Ishikawa (cell line): ENCODE measurements around the gene APOA5.

Experiments used
- CEBPB ChIP-seq: IDR thresholded peaks from 2 replicates; pipeline ENCODE4 v1.6.1; 2012
- EGR1 ChIP-seq: IDR thresholded peaks from 2 replicates; pipeline ENCODE4 v1.6.1; 2012
- EP300 ChIP-seq: IDR thresholded peaks from 2 replicates; pipeline ENCODE4 v1.6.1; 2012; ENCODE audit warnings: borderline replicate concordance
- FOXM1 ChIP-seq: IDR thresholded peaks from 2 replicates; pipeline ENCODE4 v1.6.1; 2012; ENCODE audit warnings: low read depth, borderline replicate concordance
- NFIC ChIP-seq: IDR thresholded peaks from 2 replicates; pipeline ENCODE4 v1.6.1; 2012
- RAD21 ChIP-seq: IDR thresholded peaks from 2 replicates; pipeline ENCODE4 v1.6.1; 2012; ENCODE audit warnings: low read depth
- TAF1 ChIP-seq: IDR thresholded peaks from 2 replicates; pipeline ENCODE4 v1.6.1; 2012; ENCODE audit warnings: low read depth, mild to moderate bottlenecking
- TCF12 ChIP-seq: IDR thresholded peaks from 2 replicates; pipeline ENCODE4 v1.6.1; 2012; ENCODE audit warnings: low read depth
- TEAD4 ChIP-seq: IDR thresholded peaks from 2 replicates; pipeline ENCODE4 v1.6.1; 2012
- YY1 ChIP-seq: IDR thresholded peaks from 2 replicates; pipeline ENCODE4 v1.6.1; 2012; ENCODE audit warnings: low read depth
- TF ChIP-seq, protein P1 (sequence below): IDR thresholded peaks from 2 replicates; pipeline ENCODE4 v1.6.1; 2012; ENCODE audit warnings: low read depth, mild to moderate bottlenecking
- TF ChIP-seq, protein P2 (sequence below): IDR thresholded peaks from 2 replicates; pipeline ENCODE4 v1.6.1; 2012
- TF ChIP-seq, protein P3 (sequence below): IDR thresholded peaks from 2 replicates; pipeline ENCODE4 v1.6.1; 2012

DNA sequence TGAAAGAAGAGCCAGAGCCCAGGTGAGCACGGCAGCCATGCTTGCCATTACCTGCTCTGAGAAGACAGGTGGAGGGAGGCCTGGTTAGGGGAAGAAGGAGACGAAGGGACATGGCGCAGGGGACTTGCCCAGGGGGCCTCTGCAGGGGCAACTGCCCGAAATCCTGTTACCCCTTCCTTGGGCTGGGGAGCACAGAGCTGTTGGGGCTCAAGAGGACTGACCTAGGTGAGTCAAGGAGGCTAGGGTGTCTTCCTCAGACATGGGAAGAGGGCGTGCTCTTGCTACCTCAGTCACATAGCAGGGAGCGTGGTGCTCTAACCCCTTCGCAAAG, at the start of gene APOA5:
- TF ChIP-seq FOXM1 (no peak), CEBPB (no peak), EP300 (no peak), YY1 (no peak), RAD21 (no peak), EGR1 (no peak), TCF12 (no peak), TAF1 (no peak), TEAD4 (no peak), NFIC (no peak)
- TF ChIP-seq, protein P1, sequence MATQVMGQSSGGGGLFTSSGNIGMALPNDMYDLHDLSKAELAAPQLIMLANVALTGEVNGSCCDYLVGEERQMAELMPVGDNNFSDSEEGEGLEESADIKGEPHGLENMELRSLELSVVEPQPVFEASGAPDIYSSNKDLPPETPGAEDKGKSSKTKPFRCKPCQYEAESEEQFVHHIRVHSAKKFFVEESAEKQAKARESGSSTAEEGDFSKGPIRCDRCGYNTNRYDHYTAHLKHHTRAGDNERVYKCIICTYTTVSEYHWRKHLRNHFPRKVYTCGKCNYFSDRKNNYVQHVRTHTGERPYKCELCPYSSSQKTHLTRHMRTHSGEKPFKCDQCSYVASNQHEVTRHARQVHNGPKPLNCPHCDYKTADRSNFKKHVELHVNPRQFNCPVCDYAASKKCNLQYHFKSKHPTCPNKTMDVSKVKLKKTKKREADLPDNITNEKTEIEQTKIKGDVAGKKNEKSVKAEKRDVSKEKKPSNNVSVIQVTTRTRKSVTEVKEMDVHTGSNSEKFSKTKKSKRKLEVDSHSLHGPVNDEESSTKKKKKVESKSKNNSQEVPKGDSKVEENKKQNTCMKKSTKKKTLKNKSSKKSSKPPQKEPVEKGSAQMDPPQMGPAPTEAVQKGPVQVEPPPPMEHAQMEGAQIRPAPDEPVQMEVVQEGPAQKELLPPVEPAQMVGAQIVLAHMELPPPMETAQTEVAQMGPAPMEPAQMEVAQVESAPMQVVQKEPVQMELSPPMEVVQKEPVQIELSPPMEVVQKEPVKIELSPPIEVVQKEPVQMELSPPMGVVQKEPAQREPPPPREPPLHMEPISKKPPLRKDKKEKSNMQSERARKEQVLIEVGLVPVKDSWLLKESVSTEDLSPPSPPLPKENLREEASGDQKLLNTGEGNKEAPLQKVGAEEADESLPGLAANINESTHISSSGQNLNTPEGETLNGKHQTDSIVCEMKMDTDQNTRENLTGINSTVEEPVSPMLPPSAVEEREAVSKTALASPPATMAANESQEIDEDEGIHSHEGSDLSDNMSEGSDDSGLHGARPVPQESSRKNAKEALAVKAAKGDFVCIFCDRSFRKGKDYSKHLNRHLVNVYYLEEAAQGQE, result no peak
- TF ChIP-seq, protein P2, sequence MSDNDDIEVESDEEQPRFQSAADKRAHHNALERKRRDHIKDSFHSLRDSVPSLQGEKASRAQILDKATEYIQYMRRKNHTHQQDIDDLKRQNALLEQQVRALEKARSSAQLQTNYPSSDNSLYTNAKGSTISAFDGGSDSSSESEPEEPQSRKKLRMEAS, result no peak
- TF ChIP-seq, protein P3, sequence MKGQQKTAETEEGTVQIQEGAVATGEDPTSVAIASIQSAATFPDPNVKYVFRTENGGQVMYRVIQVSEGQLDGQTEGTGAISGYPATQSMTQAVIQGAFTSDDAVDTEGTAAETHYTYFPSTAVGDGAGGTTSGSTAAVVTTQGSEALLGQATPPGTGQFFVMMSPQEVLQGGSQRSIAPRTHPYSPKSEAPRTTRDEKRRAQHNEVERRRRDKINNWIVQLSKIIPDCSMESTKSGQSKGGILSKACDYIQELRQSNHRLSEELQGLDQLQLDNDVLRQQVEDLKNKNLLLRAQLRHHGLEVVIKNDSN, result no peak
